ENCODE measurements around the gene TTC7B. TPM values are rescaled to one million over a fixed set of nuclear protein-coding genes. Genes with fewer than 3 reads are reported as not detected.
A peak's percentile ranks its signal among the peaks of the same experiment; 100 is the strongest.

TTC7B gene
- total and polyA plus RNA-seq, 2 of the 13 experiments (the other 11 are each of a cell fraction or from before 2014, with no cell fraction given) = 1.3 to 3.2 TPM

GRCh38 chr14:90815572-90815821, 733 bp downstream of the TTC7B start:
- BruUV-seq (replicated peaks) = no TSS peak
- Histone ChIP-seq H3K27ac (ENCODE audit: extremely low read length, insufficient read depth, low read length) (no peak overlapping the region), H3K4me2 (ENCODE audit: low read depth, low read length) (peak overlapping the region; percentile 64), H4K20me1 (ENCODE audit: insufficient read depth, low read length) (no peaks in the 10 kb centered on the region), H3K9ac (ENCODE audit: insufficient read depth, low read depth, low read length) (peak overlapping the region; percentile 46; the same call in 1 of the 2 replicates), H3K36me3 (replicated peaks in 1 of 2; ENCODE audit: control insufficient read depth in 1 of 2, insufficient read depth in 2 of 2, low read length in 2 of 2) (no peaks in the 10 kb centered on the region), H3K79me2 (ENCODE audit: insufficient read depth, low read length) (no peaks in the 10 kb centered on the region), H3K27me3 (ENCODE audit: control insufficient read depth in 1 of 2, insufficient read depth in 2 of 2, low read length in 2 of 2) (peaks cover 1 to 20% of the 10 kb centered on the region in 2 experiments), H2AFZ (ENCODE audit: low read length) (peak overlapping the region; percentile 60), H3K4me1 (ENCODE audit: insufficient read depth, low read length) (peaks cover 30% of the 10 kb centered on the region), H3K9me3 (ENCODE audit: low read length) (no peaks in the 10 kb centered on the region), H3K4me3 (replicated peaks in 1 of 3; ENCODE audit: insufficient read depth in 1 of 3, low read depth in 2 of 3, low read length in 3 of 3) (peak overlapping the region; percentile 35 to 65 (median 59); a peak in 4 of 6 replicates)
- no peak for FAIRE-seq
- CTCF ChIA-PET (ENCODE audit: low intra/inter-chr PET ratio, low total read pairs) = no interaction called here
- WGBS (ENCODE audit: low lambda C conversion rate) = 27% methylated on average over 5 of the region's 5 CpGs
- no peak for ATAC-seq
- TF ChIP-seq UBTF (CRISPR knock-in tag; IDR thresholded peaks at IDR 0.05) (no peak), JUN (CRISPR knock-in tag; IDR thresholded peaks at IDR 0.05) (no peak), ZBTB2 (CRISPR knock-in tag; IDR thresholded peaks at IDR 0.05; ENCODE audit: low read depth) (no peak), ZFP1 (CRISPR knock-in tag; IDR thresholded peaks at IDR 0.05) (no peak), SAP130 (CRISPR knock-in tag; IDR thresholded peaks at IDR 0.05; ENCODE audit: low read depth) (no peak), ZNF354B (CRISPR knock-in tag; IDR thresholded peaks at IDR 0.05) (no peak), HDAC2 (CRISPR knock-in tag; IDR thresholded peaks at IDR 0.05) (no peak), RNF2 (conservative IDR thresholded peaks at IDR 0.05; ENCODE audit: low read depth) (no peak), GABPB1 (CRISPR knock-in tag; IDR thresholded peaks at IDR 0.05) (no peak), ZBED4 (CRISPR knock-in tag; IDR thresholded peaks at IDR 0.05; ENCODE audit: borderline replicate concordance) (no peak), ZFP36L1 (CRISPR knock-in tag; IDR thresholded peaks at IDR 0.05) (no peak), ZNF724P (CRISPR knock-in tag; IDR thresholded peaks at IDR 0.05; ENCODE audit: borderline replicate concordance) (no peak), NFIC (IDR thresholded peaks at IDR 0.05; ENCODE audit: low read length) (no peak)
- POLR2A ChIA-PET = no interaction called here
- in situ Hi-C loops (cut with HindIII; ENCODE audit: extremely low pct_ligation_motif_present, low pct_unique_long_range_greater_than_20kb) (no loop called here), intact Hi-C loops (cut with micrococcal nuclease; ENCODE audit: unreplicated experiment) (no loop called here)
- no peak for DNase-seq (ENCODE audit: low spot score)
